OCI-LY7 (cell line): ENCODE data around the gene PIGC.

Experiments used
- CTCF ChIP-seq: fragments of 200-600 bp; sonication (generic); conservative IDR thresholded peaks from 2 replicates; pipeline ENCODE4 v1.5.1; 2014; ENCODE audit warnings: mild to moderate bottlenecking, antibody characterized with exemption, low read length, moderate library complexity, mixed read lengths
- EZH2phosphoT487 ChIP-seq: fragments of 200-600 bp; sonication (generic); IDR thresholded peaks from 2 replicates; pipeline ENCODE4 v1.6.1; 2018; ENCODE audit warnings: low read depth, borderline replicate concordance, mild to moderate bottlenecking, mixed run types, antibody characterized with exemption, low read length, moderate library complexity, mixed read lengths

- TF ChIP-seq CTCF (peak; percentile 81), EZH2phosphoT487 (no peak)
These were observed 6.0 kb upstream of the PIGC start for GRCh38 chr1:172449585-172450523.
